Skeletal muscle satellite cell (primary cell): Measurements from ENCODE around the gene ATPAF1.
A peak's percentile ranks its signal among the peaks of the same experiment; 100 is the strongest.

Experiments used
- H3K27me3 ChIP-seq: 2 replicates; pipeline ENCODE4 v1.7.0; 2013; ENCODE audit warnings: low read length; ENCODE audit not compliant: control insufficient read depth, insufficient read depth
- H3K36me3 ChIP-seq: 2 replicates; pipeline ENCODE4 v1.7.0; 2013; ENCODE audit warnings: mild to moderate bottlenecking, control low read depth, low read length; ENCODE audit not compliant: insufficient read depth
- H3K4me1 ChIP-seq: 2 replicates; pipeline ENCODE4 v1.7.0; 2013; ENCODE audit warnings: low read length; ENCODE audit not compliant: control insufficient read depth, insufficient read depth
- H3K4me2 ChIP-seq: 2 replicates; pipeline ENCODE4 v1.7.0; 2013; ENCODE audit warnings: mild to moderate bottlenecking, low read length
- H3K4me3 ChIP-seq: 2 replicates; pipeline ENCODE4 v1.7.0; 2013; ENCODE audit warnings: low read length
- H3K9ac ChIP-seq: 2 replicates; pipeline ENCODE4 v1.7.0; 2013; ENCODE audit warnings: mild to moderate bottlenecking, low read depth, low read length, moderate library complexity
- H3K9me3 ChIP-seq: replicated peaks from 2 replicates; pipeline ENCODE4 v1.7.0; 2013; ENCODE audit warnings: mild to moderate bottlenecking, control low read depth, low read length

The ATPAF1 gene

DNA sequence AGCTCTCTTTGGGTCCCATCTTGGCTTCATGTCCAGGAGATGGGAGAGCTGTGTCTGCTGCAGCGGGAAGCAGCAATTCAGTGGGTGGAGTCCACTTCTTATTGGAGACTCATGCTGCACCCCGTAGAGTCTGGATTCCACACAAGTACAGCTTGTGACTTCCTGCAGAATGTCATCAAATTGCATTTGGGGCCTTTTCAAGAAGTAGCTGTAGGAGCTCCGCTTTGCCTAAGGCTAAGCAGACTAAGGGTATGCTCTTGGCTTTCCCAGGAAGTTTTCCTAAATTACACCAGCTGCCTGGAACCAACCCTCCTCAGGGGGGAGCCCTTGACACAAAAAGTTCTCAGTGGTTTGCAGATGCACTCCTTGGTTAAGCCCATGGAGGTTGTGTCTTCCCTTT is 45.8 kb downstream of the ATPAF1 start:
- Histone ChIP-seq H3K4me3 (no peak overlapping the region), H3K27me3 (no peaks in the 10 kb centered on the region), H3K9ac (no peak overlapping the region), H3K36me3 (no peaks in the 10 kb centered on the region), H3K4me1 (peaks cover 18% of the 10 kb centered on the region), H3K9me3 (no peaks in the 10 kb centered on the region), H3K4me2 (peak overlapping the region; percentile 28)

DNA sequence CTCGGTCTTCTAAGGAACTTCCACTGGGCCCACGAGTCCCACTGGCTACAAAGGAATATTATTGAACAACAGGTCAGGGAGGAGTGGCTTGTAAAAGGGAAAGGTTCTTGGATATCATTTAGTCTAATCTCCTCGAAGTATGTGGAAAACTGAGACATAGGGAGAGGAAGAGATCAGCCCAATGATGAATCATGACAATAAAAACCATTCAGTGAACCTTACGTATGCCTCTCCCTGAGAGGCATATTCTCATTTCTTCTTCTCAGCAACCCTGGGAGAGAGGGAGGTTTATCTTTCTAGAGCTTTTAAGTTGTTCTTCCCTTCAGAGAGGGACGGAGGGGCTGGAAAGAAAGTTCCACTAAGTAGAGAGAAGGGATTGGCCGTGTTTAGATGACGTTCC is 46.2 kb downstream of the ATPAF1 start:
- Histone ChIP-seq H3K4me3 (no peak overlapping the region), H3K4me1 (peaks cover 21% of the 10 kb centered on the region), H3K36me3 (no peaks in the 10 kb centered on the region), H3K9ac (no peak overlapping the region), H3K4me2 (peak overlapping the region; percentile 28), H3K27me3 (no peaks in the 10 kb centered on the region), H3K9me3 (no peaks in the 10 kb centered on the region)

DNA sequence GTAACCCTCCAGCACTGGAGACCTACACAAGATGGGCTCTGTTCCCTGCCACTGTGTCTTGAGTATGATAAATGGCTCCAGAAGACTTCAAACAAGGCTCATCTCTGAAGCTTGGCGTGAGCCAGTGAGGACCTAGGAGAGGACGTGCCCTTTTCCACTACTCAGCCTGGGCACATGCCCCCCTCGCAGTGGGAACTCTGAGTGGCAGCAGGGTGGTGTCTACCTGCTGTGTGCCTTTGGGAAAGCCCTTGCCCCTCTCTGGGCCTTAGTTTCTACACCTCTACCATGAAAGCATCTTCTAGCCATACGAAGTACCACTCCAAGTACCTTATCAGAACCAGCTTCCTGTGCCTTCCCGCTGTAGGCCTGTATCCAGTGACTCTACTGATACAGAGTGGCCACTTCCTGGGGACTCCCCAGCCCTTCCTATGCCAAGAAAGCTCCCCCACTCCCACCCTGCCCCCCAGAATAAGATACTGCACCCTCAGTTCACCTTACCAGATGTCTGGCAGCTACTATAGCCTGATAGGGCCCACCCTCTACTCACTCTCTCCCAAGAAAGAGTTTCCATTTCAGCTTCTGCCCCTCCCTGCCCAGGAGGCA is 48.4 kb downstream of the ATPAF1 start:
- Histone ChIP-seq H3K9ac (no peak overlapping the region), H3K9me3 (no peaks in the 10 kb centered on the region), H3K4me1 (peaks cover 32% of the 10 kb centered on the region), H3K36me3 (no peaks in the 10 kb centered on the region), H3K27me3 (no peaks in the 10 kb centered on the region), H3K4me3 (no peak overlapping the region), H3K4me2 (no peak overlapping the region)

DNA sequence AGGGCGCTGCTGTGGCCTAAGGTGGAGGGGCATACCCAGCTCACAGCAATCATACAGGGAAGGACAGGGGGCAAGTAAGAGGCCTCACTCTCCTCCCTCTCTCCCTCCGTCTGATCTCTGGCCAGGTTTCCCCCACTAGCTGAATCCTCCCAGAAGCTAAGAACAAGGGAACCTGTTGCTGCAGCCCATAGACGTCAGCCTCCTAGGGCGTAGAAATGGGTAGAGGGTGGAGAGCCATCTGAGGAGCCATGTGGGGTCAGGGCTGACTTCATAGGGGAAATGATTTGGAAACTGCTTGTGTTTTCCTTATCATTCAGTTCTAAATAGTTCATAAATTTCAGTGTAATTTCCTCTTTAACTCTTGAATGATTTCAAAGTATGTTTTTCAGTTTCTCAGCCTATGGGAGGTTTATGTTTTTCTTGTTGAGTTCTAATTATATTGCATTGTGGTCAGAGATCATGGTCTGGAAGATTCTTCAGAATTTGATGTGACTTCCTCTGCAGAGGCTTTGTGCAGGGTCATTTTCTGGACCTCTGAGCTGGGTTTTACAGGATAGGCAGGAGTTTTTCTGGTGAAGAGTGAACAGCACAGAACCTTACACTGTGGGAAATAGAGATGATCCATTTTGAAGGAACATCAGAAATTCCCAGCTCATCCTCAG is 49.3 kb downstream of the ATPAF1 start:
- H3K9ac ChIP-seq = no peak overlapping the region
- peaks cover 39% of the 10 kb centered on the region for H3K4me1 ChIP-seq
- no peaks in the 10 kb centered on the region for H3K36me3 ChIP-seq
- H3K4me2 ChIP-seq = no peak overlapping the region
- H3K9me3 ChIP-seq = no peaks in the 10 kb centered on the region
- no peak overlapping the region for H3K4me3 ChIP-seq
- no peaks in the 10 kb centered on the region for H3K27me3 ChIP-seq

DNA sequence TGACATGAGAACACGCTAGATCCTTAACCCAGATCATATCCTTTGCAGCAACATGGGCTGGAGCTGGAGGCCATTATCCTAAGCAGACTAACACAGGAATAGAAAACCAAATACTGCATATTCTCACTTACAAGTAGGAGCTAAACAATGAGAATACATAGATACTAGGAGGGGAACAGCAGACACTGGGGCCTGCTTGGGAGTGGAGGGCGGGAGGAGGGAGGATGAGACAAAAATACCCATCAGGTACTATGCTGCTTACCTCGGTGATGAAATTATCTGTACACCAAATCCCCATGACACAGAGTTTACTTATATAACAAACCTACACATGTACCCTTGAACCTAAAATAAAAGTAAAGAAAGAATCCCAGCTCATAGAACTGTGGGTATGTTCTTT is 50.3 kb downstream of the ATPAF1 start:
- peaks cover 47% of the 10 kb centered on the region for H3K4me1 ChIP-seq
- H3K27me3 ChIP-seq = no peaks in the 10 kb centered on the region
- no peaks in the 10 kb centered on the region for H3K9me3 ChIP-seq
- H3K4me3 ChIP-seq = no peak overlapping the region
- H3K4me2 ChIP-seq = no peak overlapping the region
- peaks cover 2% of the 10 kb centered on the region for H3K36me3 ChIP-seq
- H3K9ac ChIP-seq = no peak overlapping the region

DNA sequence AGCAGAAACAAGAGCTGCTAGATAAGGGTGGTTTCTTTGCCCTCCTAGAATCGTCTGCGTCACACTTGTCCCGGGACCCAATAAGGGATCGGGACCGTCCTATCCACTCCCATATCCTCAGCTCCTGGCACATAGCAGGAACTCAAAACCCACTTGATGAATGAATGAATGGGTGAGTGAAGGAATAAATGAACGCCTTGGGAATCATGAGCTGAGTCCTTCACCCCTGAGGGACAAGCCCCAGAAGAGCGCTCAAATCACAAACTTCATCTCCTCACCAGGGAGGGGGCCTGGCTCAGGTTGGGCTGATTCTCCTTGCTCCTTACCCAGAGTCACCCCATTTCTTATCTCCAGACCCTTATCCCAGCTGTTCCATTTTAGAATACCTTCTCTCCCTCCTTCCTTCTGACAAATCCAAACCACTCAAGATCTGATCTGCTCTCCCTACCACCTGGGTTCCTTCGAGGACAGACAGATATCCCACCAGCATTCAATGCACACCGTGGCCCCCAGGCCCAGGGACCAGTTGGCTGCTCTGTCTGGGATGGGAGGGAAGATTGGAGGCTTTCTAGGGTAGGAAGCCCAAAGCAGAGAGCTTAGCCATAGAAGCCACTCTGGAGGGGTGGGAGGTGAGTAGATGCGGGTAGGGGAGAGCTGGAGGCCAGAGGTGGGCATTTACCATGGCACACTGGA is 50.9 kb downstream of the ATPAF1 start:
- Histone ChIP-seq H3K9ac (peak overlapping the region; percentile 91), H3K4me2 (peak overlapping the region; percentile 100), H3K36me3 (peaks cover 5% of the 10 kb centered on the region), H3K4me3 (peak overlapping the region; percentile 99), H3K27me3 (no peaks in the 10 kb centered on the region), H3K9me3 (no peaks in the 10 kb centered on the region), H3K4me1 (peaks cover 42% of the 10 kb centered on the region)

DNA sequence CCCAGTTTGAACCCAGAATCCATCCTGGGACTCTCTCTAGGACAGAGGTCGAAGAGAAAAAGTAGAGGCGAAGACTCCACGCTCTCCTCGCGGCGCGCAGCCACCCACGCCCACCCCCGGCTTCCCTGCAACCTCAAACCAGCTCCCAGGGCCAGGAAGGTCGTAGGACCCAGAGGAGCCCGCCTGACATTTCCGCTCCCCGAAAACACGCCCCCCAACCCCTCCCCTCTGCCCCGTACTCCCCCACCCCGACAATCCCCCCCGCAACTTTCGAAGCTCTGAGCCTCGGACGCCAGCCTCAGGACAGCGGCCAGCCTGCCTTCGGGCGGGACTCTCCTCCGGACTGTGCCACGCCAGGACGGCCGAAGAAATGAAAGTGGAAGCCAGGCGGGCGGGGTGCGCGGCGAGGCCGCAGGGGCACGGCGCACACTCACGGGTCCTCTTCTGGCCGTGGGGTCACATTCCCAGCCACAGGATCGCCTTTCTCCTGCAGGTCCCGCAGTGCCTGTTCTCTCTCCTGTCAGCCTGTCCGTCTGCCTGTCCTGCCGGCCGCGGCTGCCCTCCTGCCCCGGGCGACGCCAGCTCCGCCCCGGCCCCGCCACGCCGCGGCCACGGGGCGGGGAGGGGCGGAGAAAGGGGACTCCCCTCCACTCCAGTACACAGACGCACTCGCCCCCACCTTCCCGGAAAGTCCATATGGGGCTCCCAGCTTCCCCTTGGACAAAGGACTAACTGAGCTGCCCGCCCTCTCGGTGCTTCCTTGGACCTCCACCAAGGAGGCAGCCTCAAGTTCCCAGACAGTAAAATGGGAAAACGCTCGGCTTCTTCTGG is 51.7 kb downstream of the ATPAF1 start, which contains the start of gene MOB3C:
Gene MOB3C (minus strand): TSS at position 535 of the 831 bp plus-strand sequence. CDS start 3,490 bp downstream, outside the sequence.
- no peaks in the 10 kb centered on the region for H3K9me3 ChIP-seq
- peaks cover 42% of the 10 kb centered on the region for H3K4me1 ChIP-seq
- peak within 1 kb of the TSS; percentile 100 for H3K4me2 ChIP-seq
- no peaks in the 10 kb centered on the region for H3K27me3 ChIP-seq
- peak within 1 kb of the TSS; percentile 91 for H3K9ac ChIP-seq
- peaks cover 5% of the 10 kb centered on the region for H3K36me3 ChIP-seq
- peak within 1 kb of the TSS; percentile 99 for H3K4me3 ChIP-seq

DNA sequence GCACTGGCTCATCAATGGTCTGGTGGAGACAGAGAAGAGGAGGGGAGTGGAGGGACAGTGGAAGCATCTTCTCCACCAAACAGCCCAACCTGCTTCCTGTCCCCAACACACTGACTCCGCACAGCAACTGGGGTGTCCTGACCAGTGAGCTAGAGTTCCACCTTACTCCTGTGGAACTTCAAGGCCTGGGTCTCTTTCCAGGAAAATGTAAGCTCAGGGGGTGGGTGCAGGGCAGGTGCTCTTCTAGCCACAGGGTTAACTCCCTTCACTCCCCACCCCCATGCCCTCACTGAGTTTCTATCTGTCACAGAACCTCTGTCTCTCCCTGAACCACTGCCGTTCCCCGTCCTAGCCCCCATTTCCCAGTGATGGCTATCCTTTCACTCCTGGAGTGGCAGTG is 52.4 kb downstream of the ATPAF1 start:
- Histone ChIP-seq H3K4me2 (peak overlapping the region; percentile 100), H3K36me3 (peaks cover 5% of the 10 kb centered on the region), H3K27me3 (no peaks in the 10 kb centered on the region), H3K9me3 (no peaks in the 10 kb centered on the region), H3K4me1 (peaks cover 42% of the 10 kb centered on the region), H3K9ac (peak overlapping the region; percentile 91), H3K4me3 (peak overlapping the region; percentile 99)

DNA sequence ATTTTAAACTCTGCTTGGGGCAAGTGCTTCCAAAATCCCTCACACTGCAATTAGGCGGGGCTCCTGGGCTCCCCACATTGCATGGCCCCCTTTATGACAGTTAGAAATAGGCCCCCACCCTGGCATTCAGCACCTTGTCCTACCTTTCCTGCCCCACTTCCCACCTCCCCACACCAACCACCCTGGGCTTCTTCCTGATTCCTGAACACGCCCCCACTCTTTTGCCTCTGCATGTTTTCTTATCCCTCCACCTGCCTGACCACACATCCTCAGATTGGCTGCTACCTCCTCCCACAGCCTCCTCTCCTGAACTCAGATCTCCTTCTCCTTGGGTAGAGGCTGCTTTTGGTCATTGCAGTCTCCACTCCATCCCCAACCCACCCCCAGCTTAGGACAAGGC is 53.1 kb downstream of the ATPAF1 start:
- Histone ChIP-seq H3K9ac (no peak overlapping the region), H3K27me3 (no peaks in the 10 kb centered on the region), H3K4me2 (peak overlapping the region; percentile 100), H3K36me3 (peaks cover 5% of the 10 kb centered on the region), H3K4me3 (peak overlapping the region; percentile 99), H3K9me3 (no peaks in the 10 kb centered on the region), H3K4me1 (peaks cover 42% of the 10 kb centered on the region)

DNA sequence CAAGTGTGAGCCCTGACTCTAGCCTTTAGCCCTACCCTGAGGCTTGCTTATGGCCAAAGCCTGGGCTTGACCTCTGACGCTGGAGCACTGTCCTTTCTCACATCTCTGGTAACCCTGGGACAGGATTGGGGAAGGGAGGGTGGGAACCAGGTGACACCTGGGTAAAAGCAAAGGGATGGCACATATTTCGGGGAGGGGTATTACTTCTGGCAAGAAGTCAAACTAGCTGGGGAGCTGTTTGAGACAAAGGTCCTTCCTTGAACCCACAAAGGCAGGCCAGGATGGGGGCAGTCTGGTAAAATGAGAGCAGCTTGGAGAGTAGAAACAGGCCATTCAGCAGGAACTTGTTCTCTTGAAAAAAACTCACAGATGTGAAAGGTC is 53.6 kb downstream of the ATPAF1 start:
- Histone ChIP-seq H3K9ac (no peak overlapping the region), H3K27me3 (no peaks in the 10 kb centered on the region), H3K36me3 (peaks cover 9% of the 10 kb centered on the region), H3K4me1 (peaks cover 42% of the 10 kb centered on the region), H3K4me2 (peak overlapping the region; percentile 6), H3K9me3 (no peaks in the 10 kb centered on the region), H3K4me3 (no peak overlapping the region)
